B cell (primary cell): ENCODE data around the gene OSER1. TPM values are rescaled to one million over a fixed set of nuclear protein-coding genes. Genes with fewer than 3 reads are reported as not detected.

Experiments used
- ATAC-seq: fragments of 200-7000 bp; cut with Tn5 transposase; one replicate; pipeline ENCODE4 v1.10.0; 2021; ENCODE audit warnings: low read depth, mild to moderate bottlenecking, moderate number of reproducible peaks, moderate library complexity
- CTCF ChIA-PET: fragments of 350-600 bp; sonication (Branson Sonifier 250); formaldehyde crosslinking; loops from one replicate; lab custom pipeline; 2021; ENCODE audit warnings: antibody characterized with exemption, inconsistent platforms; lab: Charles Lee
- POLR2A ChIA-PET: fragments of 350-600 bp; sonication (Branson Sonifier 250); formaldehyde crosslinking; loops from one replicate; lab custom pipeline; 2021; ENCODE audit warnings: antibody characterized with exemption; lab: Charles Lee
- DNase-seq: peaks from one replicate; pipeline ENCODE4 v3.0.0; 2013
- H2AFZ ChIP-seq: 2 replicates; pipeline ENCODE4 v1.6.1; 2012; ENCODE audit warnings: mild to moderate bottlenecking, low read depth, low read length; ENCODE audit not compliant: insufficient read depth, poor library complexity, severe bottlenecking
- H3K27ac ChIP-seq, 2 donors: 1 replicate in 1 of 2; 2 replicates in 1 of 2; pipeline ENCODE4 v1.5.1; 2012 to 2013; ENCODE audit warnings: low read length in 2 of 2, mild to moderate bottlenecking in 2 of 2, moderate library complexity in 1 of 2
- H3K27me3 ChIP-seq, 4 experiments: fragments of 200-600 bp in 1 of 4; sonication (generic) in 1 of 4; replicated peaks in 1 of 4; 1 replicate in 2 of 4; 2 replicates in 2 of 4; pipeline versions ENCODE4 v1.6.1 to v1.7.0; 2013 to 2016; ENCODE audit warnings: low read length in 3 of 4, mild to moderate bottlenecking in 2 of 4, mixed read lengths in 1 of 4, moderate library complexity in 1 of 4; ENCODE audit not compliant: insufficient read depth in 4 of 4, control insufficient read depth in 3 of 4; ENCODE audit errors: control extremely low read depth in 1 of 4
- H3K36me3 ChIP-seq, 2 experiments: replicated peaks in 1 of 2; 1 replicate in 1 of 2; 2 replicates in 1 of 2; pipeline versions ENCODE4 v1.6.1 to v1.7.1; 2013; ENCODE audit warnings: low read length in 1 of 2; ENCODE audit not compliant: insufficient read depth in 2 of 2, control insufficient read depth in 1 of 2; ENCODE audit errors: control extremely low read depth in 1 of 2, extremely low read depth in 1 of 2
- H3K4me1 ChIP-seq, 2 donors: fragments of 200-600 bp in 1 of 2; sonication (generic) in 1 of 2; 1 replicate in 1 of 2; 2 replicates in 1 of 2; pipeline versions ENCODE4 v1.5.1 to v1.6.1; 2013 to 2017; ENCODE audit warnings: low read length in 2 of 2; ENCODE audit not compliant: control insufficient read depth in 2 of 2, insufficient read depth in 2 of 2
- H3K4me2 ChIP-seq: replicated peaks from 2 replicates; pipeline ENCODE3; 2012; ENCODE audit warnings: mild to moderate bottlenecking, low read depth, low read length; ENCODE audit not compliant: poor library complexity, severe bottlenecking
- H3K4me3 ChIP-seq, 5 experiments: fragments of 200-600 bp in 1 of 5; sonication (generic) in 1 of 5; 1 replicate in 3 of 5; 2 replicates in 2 of 5; pipeline versions ENCODE4 v1.5.1 to v1.7.0; 2011 to 2016; ENCODE audit warnings: low read length in 4 of 5, mild to moderate bottlenecking in 4 of 5, low read depth in 2 of 5, control low read depth in 1 of 5, moderate library complexity in 1 of 5; ENCODE audit not compliant: insufficient read depth in 1 of 5; ENCODE audit errors: control extremely low read depth in 1 of 5, extremely low read depth in 1 of 5
- H3K79me2 ChIP-seq: fragments of 200-600 bp; sonication (generic); one replicate; pipeline ENCODE4 v1.6.0; 2016; ENCODE audit warnings: low read length; ENCODE audit not compliant: control insufficient read depth, insufficient read depth
- H3K9ac ChIP-seq: fragments of 200-600 bp; sonication (generic); 2 replicates; pipeline ENCODE4 v1.6.1; 2017; ENCODE audit warnings: mild to moderate bottlenecking, low read length, moderate library complexity
- H3K9me3 ChIP-seq, 3 donors: one replicate each; pipeline versions ENCODE4 v1.6.1 to v1.7.1; 2013; ENCODE audit warnings: low read length in 2 of 3; ENCODE audit not compliant: control insufficient read depth in 2 of 3, insufficient read depth in 1 of 3; ENCODE audit errors: control extremely low read depth in 1 of 3
- H4K20me1 ChIP-seq: 2 replicates; pipeline ENCODE4 v1.6.0; 2012; ENCODE audit warnings: mild to moderate bottlenecking, low read length; ENCODE audit not compliant: insufficient read depth, control insufficient read depth, poor library complexity, severe bottlenecking
- H3K27ac Mint-ChIP-seq: one replicate; pipeline ENCODE4 v1.8.0; 2021; ENCODE audit warnings: mixed read lengths
- H3K27me3 Mint-ChIP-seq: one replicate; pipeline ENCODE4 v1.8.0; 2021; ENCODE audit warnings: mixed read lengths
- H3K4me1 Mint-ChIP-seq: one replicate; pipeline ENCODE4 v1.8.0; 2021; ENCODE audit warnings: mixed read lengths
- H3K4me3 Mint-ChIP-seq: one replicate; pipeline ENCODE4 v1.8.0; 2021; ENCODE audit warnings: mixed read lengths
- H3K9me3 Mint-ChIP-seq: one replicate; pipeline ENCODE4 v1.8.0; 2022; ENCODE audit warnings: mixed read lengths; ENCODE audit not compliant: insufficient read depth
- CTCF ChIP-seq: fragments of 200-600 bp; IDR thresholded peaks from one replicate; pipeline ENCODE4 v1.8.0; 2022; ENCODE audit warnings: antibody characterized with exemption, mild to moderate bottlenecking
- EZH2 ChIP-seq: IDR thresholded peaks from 2 replicates; pipeline ENCODE4 v1.6.1; 2012; ENCODE audit warnings: borderline replicate concordance, low read depth, mild to moderate bottlenecking, moderate library complexity, low read length; ENCODE audit not compliant: insufficient read depth, poor library complexity, severe bottlenecking
- WGBS: methylation state at CpG from one replicate; pipeline ENCODE4 v1.1.5; 2013; ENCODE audit warnings: missing lambda C conversion rate; ENCODE audit not compliant: insufficient coverage; 5-methylcytosine and 5-hydroxymethylcytosine counted together
- intact Hi-C: fragments of 100-400 bp; cut with micrococcal nuclease; formaldehyde crosslinking; loops from one replicate; pipeline ENCODE4 v1.10.0; 2022
- polyA plus RNA-seq: library from polyadenylated mRNA; depleted of rRNA; stranded (reverse); fragments of >200 nt; gene quantifications from 2 replicates; pipeline ENCODE4 v1.2.3, GENCODE V29; 2012
- total RNA-seq, 2 donors: library from RNA; stranded (reverse); fragments of 120-200 nt in 1 of 2; gene quantifications; 1 replicate in 1 of 2; 2 replicates in 1 of 2; pipeline versions ENCODE4 v1.2.3 to v1.2.4, GENCODE V29; 2013 to 2022

OSER1 gene
- total and polyA plus RNA-seq, 2 donors (not counting 1 experiment from before 2014, with no cell fraction given) = 80.0 to 130 TPM

- POLR2A ChIA-PET = interaction anchor here (0.6 kb wide), 1 partner anchor 618 kb away, joined by 4 read pairs; no protein-coding TSS in a partner anchor
- H3K36me3 ChIP-seq = peaks cover 7 to 65% of the 10 kb centered on the region in 2 experiments
- H3K4me2 ChIP-seq = no peak overlapping the region
Observed at GRCh38 chr20:44204156-44204831, 6.3 kb downstream of the OSER1 start.

More at GRCh38 chr20:44204156-44204831, 6.3 kb downstream of the OSER1 start:
- ATAC-seq (no peak), DNase-seq (no peak)
- TF ChIP-seq EZH2 (no peak), CTCF (no peak)
- Mint-ChIP-seq H3K27ac (no peak overlapping the region), H3K9me3 (no peaks in the 10 kb centered on the region), H3K4me1 (peaks cover 52% of the 10 kb centered on the region), H3K27me3 (no peaks in the 10 kb centered on the region), H3K4me3 (no peak overlapping the region)
- no peak overlapping the region for H3K4me3 ChIP-seq
- CTCF ChIA-PET = no interaction called here
- no peak overlapping the region for H3K27ac ChIP-seq
- H3K79me2 ChIP-seq = peaks cover 99% of the 10 kb centered on the region
- WGBS = 100% methylated on average over 1 of the region's 4 CpGs
- H4K20me1 ChIP-seq = peaks cover 88% of the 10 kb centered on the region
- intact Hi-C loops = no loop called here
- H3K4me1 ChIP-seq = peaks cover 18 to 23% of the 10 kb centered on the region in 2 donors
- H2AFZ ChIP-seq = no peak overlapping the region
- no peak overlapping the region for H3K9ac ChIP-seq
- no peaks in the 10 kb centered on the region for H3K9me3 ChIP-seq
- H3K27me3 ChIP-seq = no peaks in the 10 kb centered on the region
